Medulla oblongata (tissue), 1 donor: ENCODE results near the gene SLC39A2.

Experiments used
- DNase-seq: peaks from one replicate; pipeline ENCODE4 v3.0.0-alpha.2; 2015; ENCODE audit errors: extremely low spot score

Gene SLC39A2

GRCh38 chr14:21043974-21044618, 45.0 kb downstream of the SLC39A2 start:
- DNase-seq = no peak

GRCh38 chr14:21047378-21047781, 48.3 kb downstream of the SLC39A2 start:
- DNase-seq = no peak

- no peak for DNase-seq
Observed at GRCh38 chr14:21048638-21049037, 49.5 kb downstream of the SLC39A2 start.

GRCh38 chr14:21049271-21049673, 50.2 kb downstream of the SLC39A2 start:
- no peak for DNase-seq

GRCh38 chr14:21050597-21050996, 51.5 kb downstream of the SLC39A2 start:
- DNase-seq = no peak
